Kidney epithelial cell (primary cell): ENCODE results near the gene FUT9. TPM values are rescaled to one million over a fixed set of nuclear protein-coding genes. Genes with fewer than 3 reads are reported as not detected.
"Not testable (repeated sequence)": the region's sequence is repeated elsewhere in the genome, so short reads cannot be mapped to it uniquely, and the experiment has no call there.

Experiments
- DNase-seq: peaks from one replicate; pipeline ENCODE4 v3.0.0-alpha.2; 2010; ENCODE audit warnings: low read depth
- H3K27me3 ChIP-seq: 2 replicates; pipeline ENCODE4 v1.6.0; 2011; ENCODE audit warnings: low read length; ENCODE audit not compliant: control insufficient read depth, insufficient read depth
- H3K36me3 ChIP-seq: 2 replicates; pipeline ENCODE4 v1.5.1; 2011; ENCODE audit warnings: low read length; ENCODE audit not compliant: control insufficient read depth, insufficient read depth
- H3K4me3 ChIP-seq: 2 replicates; pipeline ENCODE4 v1.5.1; 2011; ENCODE audit warnings: low read depth, mild to moderate bottlenecking, control low read depth, low read length
- CTCF ChIP-seq: IDR thresholded peaks from 2 replicates; pipeline ENCODE4 v1.5.1; 2011; ENCODE audit warnings: mild to moderate bottlenecking, moderate library complexity, low read length, control low read depth, inconsistent platforms; ENCODE audit not compliant: insufficient read depth, poor library complexity, severe bottlenecking
- total RNA-seq: library from RNA; depleted of rRNA; stranded (reverse); fragments of >200 nt; gene quantifications from 2 replicates; pipeline ENCODE4 v1.2.3, GENCODE V29; 2015

The FUT9 gene
- total RNA-seq, 1 donor from 2014 or later, result 1.8 TPM

GRCh38 chr6:96257751-96258150 lies 242.0 kb downstream of the FUT9 start:
- DNase-seq, result no peak
- H3K36me3 ChIP-seq, result no peaks in the 10 kb centered on the region

GRCh38 chr6:96260787-96261430 lies 245.1 kb downstream of the FUT9 start:
- DNase-seq, H3K4me3 ChIP-seq, H3K27me3 ChIP-seq, H3K36me3 ChIP-seq: not testable (repeated sequence)

More at GRCh38 chr6:96257751-96258150, 242.0 kb downstream of the FUT9 start:
- no peak for TF ChIP-seq CTCF
- Histone ChIP-seq H3K27me3 (no peaks in the 10 kb centered on the region), H3K4me3 (no peak overlapping the region)
